C4-2B (cell line): ENCODE data around the gene STX8.

Experiments used
- H3K27ac ChIP-seq: fragments of 450-650 bp; 2 replicates; pipeline ENCODE4 v1.5.1; 2017
- CTCF ChIP-seq: fragments of 450-650 bp; conservative IDR thresholded peaks from 2 replicates; pipeline ENCODE4 v1.5.1; 2017; ENCODE audit warnings: mild to moderate bottlenecking
- ZFX ChIP-seq: fragments of 450-650 bp; IDR thresholded peaks from 2 replicates; pipeline ENCODE4 v1.6.1; 2017

The STX8 gene

DNA sequence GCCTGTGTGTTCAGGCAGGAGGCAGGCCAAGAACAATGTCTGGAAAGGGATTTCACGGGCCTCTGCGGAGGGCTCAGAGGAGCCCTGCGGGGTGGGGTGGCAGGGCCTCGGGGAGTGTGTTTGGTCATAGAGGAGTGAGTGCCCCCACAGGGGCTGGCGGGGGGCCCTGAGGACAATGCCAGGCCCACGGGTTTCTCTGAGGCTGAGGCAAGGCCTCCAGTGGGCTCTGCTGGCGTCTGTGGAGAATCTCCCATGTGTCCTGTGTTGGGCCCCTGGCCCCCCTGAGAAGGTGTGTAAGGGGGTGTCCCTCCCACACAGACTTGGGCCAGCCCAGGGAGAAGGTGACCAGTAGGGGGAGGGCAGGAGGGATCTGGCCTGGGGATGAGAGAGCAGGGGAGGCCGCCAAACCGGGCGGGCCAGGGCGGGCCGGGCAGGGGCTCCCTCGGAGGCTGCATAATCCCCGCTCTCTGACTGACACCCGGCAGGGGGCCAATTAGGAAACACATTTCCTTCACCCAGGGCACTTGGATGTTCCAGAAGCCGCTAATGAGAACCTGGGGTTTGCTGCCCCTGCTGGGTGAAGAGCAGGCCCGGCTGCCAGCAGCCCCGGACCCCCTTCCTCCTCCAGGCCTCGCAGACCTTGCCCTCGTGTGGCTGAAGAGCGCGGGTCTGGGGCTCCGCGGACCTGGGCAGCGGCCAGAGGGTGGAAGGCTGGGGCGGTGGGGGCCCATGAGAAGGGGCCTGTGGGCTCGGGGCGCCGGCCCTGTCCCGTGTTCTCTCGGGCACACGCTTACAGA is 350.1 kb downstream of the STX8 start:
- TF ChIP-seq ZFX: no peak
- no peak for TF ChIP-seq CTCF
- H3K27ac ChIP-seq: no peak overlapping the region

GRCh38 chr17:9224485-9224884 is 351.1 kb downstream of the STX8 start:
- no peak overlapping the region for H3K27ac ChIP-seq
- TF ChIP-seq ZFX (no peak), CTCF (no peak)

- H3K27ac ChIP-seq: no peak overlapping the region
- TF ChIP-seq CTCF (no peak), ZFX (no peak)
These were observed 352.1 kb downstream of the STX8 start for GRCh38 chr17:9223531-9223930.

- TF ChIP-seq ZFX: no peak
- no peak for TF ChIP-seq CTCF
- H3K27ac ChIP-seq: no peak overlapping the region
These were observed 353.8 kb downstream of the STX8 start for GRCh38 chr17:9221922-9222180.

GRCh38 chr17:9221147-9221921 is 354.3 kb downstream of the STX8 start:
- H3K27ac ChIP-seq: no peak overlapping the region
- TF ChIP-seq CTCF (no peak), ZFX (no peak)

- H3K27ac ChIP-seq: no peak overlapping the region
- TF ChIP-seq ZFX (no peak), CTCF (no peak)
These were observed 355.0 kb downstream of the STX8 start for GRCh38 chr17:9220398-9221146.
